ENCODE results near the gene DNAJC19. TPM values are rescaled to one million over a fixed set of nuclear protein-coding genes. Genes with fewer than 3 reads are reported as not detected.

The DNAJC19 gene
- total RNA-seq, 6 experiments from 2014 or later = 33.1 to 39.2 (median 37.2) TPM

DNA sequence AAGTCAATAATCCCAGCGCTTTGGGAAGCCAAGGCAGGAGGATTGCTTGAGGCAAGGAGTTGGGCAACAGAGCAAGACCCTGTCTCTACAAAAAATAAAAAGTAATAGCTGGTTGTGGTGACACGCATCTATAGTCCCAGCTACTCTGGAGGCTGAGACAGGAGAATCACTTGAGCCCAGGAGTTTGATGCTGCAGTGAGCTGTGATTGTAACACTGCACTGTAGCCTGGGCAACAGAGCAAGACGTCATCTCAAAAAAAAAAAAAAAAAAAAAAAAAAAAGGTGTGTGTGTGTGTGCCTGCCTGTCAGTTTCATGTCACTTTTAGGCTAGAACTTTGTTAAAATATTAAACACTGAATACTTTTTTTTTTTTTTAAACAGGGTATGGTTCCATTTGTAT, 28.4 kb downstream of the DNAJC19 start:
- H3K27ac Mint-ChIP-seq = no peak overlapping the region
- no peak overlapping the region for H3K4me3 Mint-ChIP-seq
- no peaks in the 10 kb centered on the region for H3K4me1 Mint-ChIP-seq (ENCODE audit: low read depth)
- H3K36me3 Mint-ChIP-seq (ENCODE audit: low read depth) = peaks cover 45% of the 10 kb centered on the region
- TF ChIP-seq, protein P1, sequence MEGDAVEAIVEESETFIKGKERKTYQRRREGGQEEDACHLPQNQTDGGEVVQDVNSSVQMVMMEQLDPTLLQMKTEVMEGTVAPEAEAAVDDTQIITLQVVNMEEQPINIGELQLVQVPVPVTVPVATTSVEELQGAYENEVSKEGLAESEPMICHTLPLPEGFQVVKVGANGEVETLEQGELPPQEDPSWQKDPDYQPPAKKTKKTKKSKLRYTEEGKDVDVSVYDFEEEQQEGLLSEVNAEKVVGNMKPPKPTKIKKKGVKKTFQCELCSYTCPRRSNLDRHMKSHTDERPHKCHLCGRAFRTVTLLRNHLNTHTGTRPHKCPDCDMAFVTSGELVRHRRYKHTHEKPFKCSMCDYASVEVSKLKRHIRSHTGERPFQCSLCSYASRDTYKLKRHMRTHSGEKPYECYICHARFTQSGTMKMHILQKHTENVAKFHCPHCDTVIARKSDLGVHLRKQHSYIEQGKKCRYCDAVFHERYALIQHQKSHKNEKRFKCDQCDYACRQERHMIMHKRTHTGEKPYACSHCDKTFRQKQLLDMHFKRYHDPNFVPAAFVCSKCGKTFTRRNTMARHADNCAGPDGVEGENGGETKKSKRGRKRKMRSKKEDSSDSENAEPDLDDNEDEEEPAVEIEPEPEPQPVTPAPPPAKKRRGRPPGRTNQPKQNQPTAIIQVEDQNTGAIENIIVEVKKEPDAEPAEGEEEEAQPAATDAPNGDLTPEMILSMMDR (IDR thresholded peaks at IDR 0.05) = no peak
- no peaks in the 10 kb centered on the region; the same call in 1 of the 2 replicates for H3K27me3 Mint-ChIP-seq (ENCODE audit: insufficient read depth)
- H3K9me3 Mint-ChIP-seq = no peaks in the 10 kb centered on the region
- DNase-seq = no peak

GRCh38 chr3:180959691-180960090, 29.8 kb downstream of the DNAJC19 start:
- no peak overlapping the region for H3K27ac Mint-ChIP-seq
- H3K4me3 Mint-ChIP-seq = no peak overlapping the region
- no peaks in the 10 kb centered on the region for H3K9me3 Mint-ChIP-seq
- no peaks in the 10 kb centered on the region; the same call in 1 of the 2 replicates for H3K27me3 Mint-ChIP-seq (ENCODE audit: insufficient read depth)
- no peaks in the 10 kb centered on the region for H3K4me1 Mint-ChIP-seq (ENCODE audit: low read depth)
- no peak for DNase-seq
- TF ChIP-seq, protein P1 (IDR thresholded peaks at IDR 0.05) = no peak
- H3K36me3 Mint-ChIP-seq (ENCODE audit: low read depth) = peaks cover 52% of the 10 kb centered on the region

DNA sequence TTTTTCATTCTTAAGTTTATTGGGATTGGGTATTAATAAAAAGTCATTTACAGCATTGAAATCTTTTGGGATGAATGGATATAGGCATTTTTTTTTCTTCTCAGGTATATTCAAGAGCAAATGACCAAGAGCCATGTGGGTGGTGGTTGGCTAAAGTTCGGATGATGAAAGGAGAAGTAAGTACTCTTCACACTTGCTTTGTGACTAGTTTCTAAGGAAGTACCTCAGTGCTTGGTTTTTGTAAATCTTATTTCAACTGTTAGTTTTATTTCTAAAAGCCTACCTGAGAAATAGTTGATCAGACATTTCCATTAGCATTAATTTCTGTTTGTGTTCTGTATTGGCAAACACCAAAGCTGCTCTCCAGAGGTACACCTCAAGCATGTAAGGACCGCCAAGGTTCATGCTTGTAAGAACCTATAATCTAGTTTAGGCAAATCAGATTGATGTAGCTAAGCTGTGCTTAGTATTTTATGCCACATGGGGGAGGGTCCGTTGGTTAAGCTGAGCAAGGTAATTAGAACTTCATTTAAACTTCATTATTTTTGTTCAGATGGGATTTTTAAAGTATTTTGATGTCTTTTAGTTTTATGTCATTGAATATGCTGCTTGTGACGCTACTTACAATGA, 41.7 kb downstream of the DNAJC19 start:
- Mint-ChIP-seq H3K27ac (no peak overlapping the region), H3K36me3 (ENCODE audit: low read depth) (peaks cover 34% of the 10 kb centered on the region), H3K27me3 (ENCODE audit: insufficient read depth) (no peaks in the 10 kb centered on the region), H3K9me3 (no peaks in the 10 kb centered on the region), H3K4me3 (no peak overlapping the region), H3K4me1 (ENCODE audit: low read depth) (no peaks in the 10 kb centered on the region)
- no peak for DNase-seq
- TF ChIP-seq, protein P1 (IDR thresholded peaks at IDR 0.05) = no peak

DNA sequence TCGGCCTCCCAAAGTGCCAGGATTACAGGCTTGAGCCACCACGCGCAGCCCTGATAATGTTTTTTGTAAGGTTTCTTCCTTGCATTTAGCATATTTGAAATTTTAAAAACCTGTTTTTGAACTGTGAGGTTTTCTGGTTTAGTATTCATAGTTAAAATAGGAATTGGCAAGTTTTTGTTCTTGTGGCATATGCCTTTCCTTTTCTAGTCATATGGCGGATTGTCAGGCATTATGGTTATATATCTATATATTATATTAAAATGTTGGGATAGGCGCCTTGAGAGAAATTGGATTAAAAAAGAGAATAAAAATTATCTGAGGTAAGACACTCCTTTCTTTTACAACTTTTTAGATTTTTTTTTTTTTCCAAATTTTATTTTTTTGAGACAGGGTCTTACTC, 48.7 kb downstream of the DNAJC19 start:
- Mint-ChIP-seq H3K4me3 (no peak overlapping the region), H3K27ac (no peak overlapping the region), H3K9me3 (no peaks in the 10 kb centered on the region), H3K4me1 (ENCODE audit: low read depth) (no peaks in the 10 kb centered on the region), H3K27me3 (ENCODE audit: insufficient read depth) (no peaks in the 10 kb centered on the region; the same call in 1 of the 2 replicates), H3K36me3 (ENCODE audit: low read depth) (peaks cover 15% of the 10 kb centered on the region)
- DNase-seq = no peak
- TF ChIP-seq, protein P1 (IDR thresholded peaks at IDR 0.05) = no peak

DNA sequence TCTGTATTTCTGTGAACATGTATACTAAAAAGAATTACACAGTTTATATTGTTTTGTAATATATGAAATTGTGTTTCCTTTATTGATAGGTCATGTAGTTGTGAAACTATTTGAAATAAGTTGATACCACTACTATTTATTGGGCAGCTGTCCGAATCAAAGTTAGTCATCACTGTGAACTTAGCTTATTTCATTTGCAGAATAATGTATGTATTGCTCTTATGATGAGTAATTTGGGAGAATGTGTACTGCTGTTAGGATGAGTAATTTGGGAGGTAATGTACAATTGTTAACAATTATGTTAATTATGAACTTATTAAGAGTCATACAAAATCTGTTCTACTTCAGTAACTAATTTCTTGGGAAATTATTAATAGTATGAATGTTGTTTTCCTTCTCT, 54.9 kb downstream of the DNAJC19 start:
- DNase-seq = no peak
- H3K36me3 Mint-ChIP-seq (ENCODE audit: low read depth) = peaks cover 11% of the 10 kb centered on the region; the same call in 1 of the 2 replicates
- H3K4me1 Mint-ChIP-seq (ENCODE audit: low read depth) = peaks cover 38% of the 10 kb centered on the region
- peak overlapping the region; percentile 21; the same call in 1 of the 2 replicates for H3K27ac Mint-ChIP-seq
- TF ChIP-seq, protein P1 (IDR thresholded peaks at IDR 0.05) = no peak
- no peaks in the 10 kb centered on the region for H3K9me3 Mint-ChIP-seq
- H3K4me3 Mint-ChIP-seq = no peak overlapping the region
- no peaks in the 10 kb centered on the region for H3K27me3 Mint-ChIP-seq (ENCODE audit: insufficient read depth)

Other genes starting within 250 kb of the DNAJC19 start
- 100 to 1,000 TPM; 159 to 213 (median 171) TPM for gene FXR1, start 77.1 kb downstream of the DNAJC19 start, total RNA-seq (2021; fragmentation: NEBNext Ultra II Directional; extraction: Animal tissue kit (Norgen Biotek cat#: 25700))